Glutamatergic neuron (in vitro differentiated cells): Measurements from ENCODE around the gene ASCC2. TPM values are rescaled to one million over a fixed set of nuclear protein-coding genes. Genes with fewer than 3 reads are reported as not detected.
"Not testable (repeated sequence)": the region's sequence is repeated elsewhere in the genome, so short reads cannot be mapped to it uniquely, and the experiment has no call there.

Source experiments
- DNase-seq: peaks from one replicate; pipeline ENCODE4 v3.0.0; 2022
- H3K27ac Mint-ChIP-seq: one replicate; pipeline ENCODE4 v1.8.0; 2020; ENCODE audit warnings: mild to moderate bottlenecking, mixed read lengths, inconsistent platforms; ENCODE audit not compliant: unreplicated experiment
- H3K27me3 Mint-ChIP-seq: one replicate; pipeline ENCODE4 v1.8.0; 2020; ENCODE audit warnings: mild to moderate bottlenecking, moderate library complexity, mixed read lengths, inconsistent platforms; ENCODE audit not compliant: unreplicated experiment
- H3K36me3 Mint-ChIP-seq: one replicate; pipeline ENCODE4 v1.8.0; 2020; ENCODE audit warnings: mild to moderate bottlenecking, mixed read lengths, inconsistent platforms; ENCODE audit not compliant: unreplicated experiment
- H3K4me1 Mint-ChIP-seq: one replicate; pipeline ENCODE4 v1.8.0; 2020; ENCODE audit warnings: mild to moderate bottlenecking, low read depth, mixed read lengths, inconsistent platforms; ENCODE audit not compliant: unreplicated experiment
- H3K4me3 Mint-ChIP-seq: one replicate; pipeline ENCODE4 v1.8.0; 2020; ENCODE audit warnings: mild to moderate bottlenecking, mixed read lengths, inconsistent platforms; ENCODE audit not compliant: unreplicated experiment
- H3K9me3 Mint-ChIP-seq: one replicate; pipeline ENCODE4 v1.8.0; 2020; ENCODE audit warnings: mild to moderate bottlenecking, moderate library complexity, mixed read lengths, inconsistent platforms; ENCODE audit not compliant: unreplicated experiment
- total RNA-seq: library from RNA; stranded (reverse); fragmentation: NEBNext Ultra II Directional; extraction: Animal tissue kit (Norgen Biotek cat#: 25700); gene quantifications from one replicate; pipeline ENCODE4 v1.2.1, GENCODE V29; 2021; ENCODE audit not compliant: unreplicated experiment
- TF ChIP-seq, protein P1 (sequence below): fragments of 200-600 bp; sonication (generic); IDR thresholded peaks from one replicate; pipeline ENCODE4 v1.5.0; 2021; ENCODE audit not compliant: partially characterized antibody, unreplicated experiment

The ASCC2 gene
- total RNA-seq, 1 donor from 2014 or later, result 67.8 TPM

DNA sequence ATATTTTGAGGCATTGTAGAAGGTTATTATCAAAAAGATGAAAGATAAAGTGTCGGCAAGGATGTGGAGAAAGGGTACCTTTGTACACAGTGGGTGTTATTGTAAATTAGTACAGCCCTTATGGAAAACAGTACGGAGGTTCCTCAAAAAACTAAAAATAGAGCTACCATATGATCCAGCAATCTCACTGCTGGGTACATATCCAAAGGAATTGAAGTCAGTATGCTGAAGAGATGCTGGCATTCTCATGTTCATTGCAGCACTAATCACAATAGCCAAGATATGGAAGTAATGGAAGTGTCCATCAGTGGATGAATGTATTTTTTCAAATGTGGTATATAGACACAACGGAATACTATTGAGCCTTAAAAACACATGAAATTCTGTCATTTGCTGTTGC is 29.8 kb upstream of the ASCC2 start:
- H3K4me1 Mint-ChIP-seq, result peaks cover 4% of the 10 kb centered on the region
- H3K9me3 Mint-ChIP-seq, result no peaks in the 10 kb centered on the region
- no peak overlapping the region for H3K4me3 Mint-ChIP-seq
- peaks cover 2% of the 10 kb centered on the region for H3K27me3 Mint-ChIP-seq
- no peak overlapping the region for H3K27ac Mint-ChIP-seq
- TF ChIP-seq, protein P1, sequence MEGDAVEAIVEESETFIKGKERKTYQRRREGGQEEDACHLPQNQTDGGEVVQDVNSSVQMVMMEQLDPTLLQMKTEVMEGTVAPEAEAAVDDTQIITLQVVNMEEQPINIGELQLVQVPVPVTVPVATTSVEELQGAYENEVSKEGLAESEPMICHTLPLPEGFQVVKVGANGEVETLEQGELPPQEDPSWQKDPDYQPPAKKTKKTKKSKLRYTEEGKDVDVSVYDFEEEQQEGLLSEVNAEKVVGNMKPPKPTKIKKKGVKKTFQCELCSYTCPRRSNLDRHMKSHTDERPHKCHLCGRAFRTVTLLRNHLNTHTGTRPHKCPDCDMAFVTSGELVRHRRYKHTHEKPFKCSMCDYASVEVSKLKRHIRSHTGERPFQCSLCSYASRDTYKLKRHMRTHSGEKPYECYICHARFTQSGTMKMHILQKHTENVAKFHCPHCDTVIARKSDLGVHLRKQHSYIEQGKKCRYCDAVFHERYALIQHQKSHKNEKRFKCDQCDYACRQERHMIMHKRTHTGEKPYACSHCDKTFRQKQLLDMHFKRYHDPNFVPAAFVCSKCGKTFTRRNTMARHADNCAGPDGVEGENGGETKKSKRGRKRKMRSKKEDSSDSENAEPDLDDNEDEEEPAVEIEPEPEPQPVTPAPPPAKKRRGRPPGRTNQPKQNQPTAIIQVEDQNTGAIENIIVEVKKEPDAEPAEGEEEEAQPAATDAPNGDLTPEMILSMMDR, result no peak
- no peak for DNase-seq
- H3K36me3 Mint-ChIP-seq, result no peaks in the 10 kb centered on the region

DNA sequence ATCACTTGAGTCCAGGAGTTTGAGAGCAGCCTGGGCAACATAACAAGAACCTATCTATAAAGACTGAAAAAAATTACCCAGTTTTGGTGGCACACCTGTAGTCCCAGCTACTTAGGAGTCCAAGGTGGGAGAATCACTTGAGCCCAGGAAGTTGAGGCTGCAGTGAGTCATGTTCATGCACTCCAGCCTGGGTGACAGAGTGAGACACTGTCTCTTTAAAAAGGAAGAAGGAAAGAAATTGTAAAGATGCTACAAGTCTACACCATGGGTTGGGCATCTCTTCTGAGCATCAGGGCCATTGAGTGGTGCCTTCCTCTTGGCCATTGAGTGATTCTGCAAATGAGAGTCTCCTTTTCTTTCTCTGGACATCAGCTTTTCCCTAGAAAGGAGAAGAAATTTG is 29.2 kb upstream of the ASCC2 start:
- H3K27ac Mint-ChIP-seq, result no peak overlapping the region
- H3K9me3 Mint-ChIP-seq, result no peaks in the 10 kb centered on the region
- peaks cover 2% of the 10 kb centered on the region for H3K4me1 Mint-ChIP-seq
- TF ChIP-seq, protein P1, result no peak
- DNase-seq, result no peak
- H3K27me3 Mint-ChIP-seq, result no peaks in the 10 kb centered on the region
- no peak overlapping the region for H3K4me3 Mint-ChIP-seq
- no peaks in the 10 kb centered on the region for H3K36me3 Mint-ChIP-seq

DNA sequence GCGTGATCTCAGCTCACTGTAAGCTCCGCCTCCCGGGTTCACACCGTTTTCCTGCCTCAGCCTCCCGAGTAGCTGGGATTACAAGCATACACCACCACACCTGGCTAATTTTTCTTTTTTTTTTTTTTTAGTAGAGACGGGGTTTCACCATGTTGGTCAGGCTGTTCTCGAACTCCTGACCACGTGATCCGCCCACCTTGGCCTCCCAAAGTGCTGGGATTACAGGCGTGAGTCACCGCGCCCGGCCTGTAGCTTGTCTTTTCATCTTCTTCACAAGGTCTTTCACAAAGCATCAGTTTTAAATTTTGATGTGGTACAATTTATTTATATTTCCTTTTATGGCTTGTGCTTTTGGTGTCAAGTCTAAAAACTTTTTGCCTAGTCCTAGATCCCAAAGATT is 27.5 kb upstream of the ASCC2 start:
- not testable (repeated sequence) for H3K27ac Mint-ChIP-seq, H3K27me3 Mint-ChIP-seq, H3K4me1 Mint-ChIP-seq, H3K4me3 Mint-ChIP-seq, H3K9me3 Mint-ChIP-seq, DNase-seq, H3K36me3 Mint-ChIP-seq

DNA sequence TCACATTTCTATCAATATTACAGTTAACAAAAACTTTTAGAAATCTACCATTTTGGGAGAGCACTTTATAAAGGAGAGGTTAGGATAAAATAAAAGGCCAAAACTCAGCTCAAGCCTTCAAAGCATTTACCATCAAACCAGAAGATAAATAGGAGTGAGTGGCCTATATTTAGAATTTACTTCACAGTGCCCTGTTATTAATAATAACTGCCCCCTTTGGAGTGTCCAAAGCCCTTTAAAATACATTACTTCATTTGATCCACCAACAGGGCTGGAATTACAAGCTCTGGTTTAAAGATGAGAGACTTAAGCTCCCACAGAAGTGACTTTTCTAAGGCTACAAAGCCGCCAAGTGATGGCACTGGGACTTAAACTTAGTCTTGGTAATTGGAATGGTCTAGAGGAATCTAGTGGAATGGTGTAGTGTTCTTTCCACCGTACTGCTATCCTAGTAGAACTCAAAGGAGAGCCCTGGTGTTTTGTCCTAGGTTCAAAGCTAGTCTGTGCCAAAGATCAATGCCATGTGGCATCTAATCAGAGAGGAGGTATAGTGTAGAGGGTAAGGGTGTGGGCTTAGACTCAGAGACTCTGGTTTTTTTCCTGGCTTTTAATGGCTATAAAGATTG is 23.7 kb upstream of the ASCC2 start:
- Mint-ChIP-seq H3K36me3 (no peaks in the 10 kb centered on the region), H3K9me3 (no peaks in the 10 kb centered on the region), H3K27ac (no peak overlapping the region), H3K4me1 (no peaks in the 10 kb centered on the region), H3K4me3 (no peak overlapping the region), H3K27me3 (no peaks in the 10 kb centered on the region)
- no peak for DNase-seq
- TF ChIP-seq, protein P1, result no peak

DNA sequence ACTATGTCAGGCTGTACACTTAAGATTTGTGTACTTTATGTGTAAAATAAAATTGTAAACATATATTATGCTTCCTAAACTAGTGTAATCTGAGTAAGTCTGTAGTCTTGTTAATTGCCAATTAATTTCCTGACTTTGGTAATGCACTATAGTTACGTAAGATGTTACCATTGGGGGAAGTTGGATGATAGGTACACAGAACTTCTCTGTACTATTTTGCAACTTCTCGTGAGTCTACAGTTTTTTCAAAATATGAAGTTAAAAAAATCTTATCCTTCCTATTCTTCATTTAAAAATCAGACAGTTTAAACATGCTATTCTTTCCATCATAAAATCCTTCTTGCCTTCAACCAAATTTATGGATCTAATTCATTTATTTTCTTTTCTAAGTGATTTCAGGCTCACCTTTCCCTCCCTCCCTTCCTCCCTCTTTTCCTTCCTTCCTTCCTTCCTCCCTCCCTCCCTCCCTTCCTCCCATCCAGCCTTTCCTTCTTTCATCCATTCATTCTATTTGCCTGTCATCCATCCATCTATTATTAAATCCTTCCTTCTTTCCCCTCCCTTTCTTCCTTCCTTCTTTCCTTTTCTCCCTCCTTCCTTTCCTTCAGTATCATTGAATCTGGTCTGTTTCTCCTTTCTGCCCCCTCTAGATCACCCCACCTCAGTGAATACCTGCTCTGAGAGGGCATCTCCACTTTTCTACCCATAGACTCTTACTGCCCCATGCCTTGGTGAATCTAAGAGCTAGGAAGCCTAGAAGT is 22.1 kb upstream of the ASCC2 start:
- Mint-ChIP-seq H3K36me3 (no peaks in the 10 kb centered on the region), H3K4me3 (no peak overlapping the region), H3K27ac (no peak overlapping the region), H3K4me1 (no peaks in the 10 kb centered on the region), H3K27me3 (no peaks in the 10 kb centered on the region), H3K9me3 (peaks cover 2% of the 10 kb centered on the region)
- no peak for DNase-seq
- TF ChIP-seq, protein P1, result no peak

DNA sequence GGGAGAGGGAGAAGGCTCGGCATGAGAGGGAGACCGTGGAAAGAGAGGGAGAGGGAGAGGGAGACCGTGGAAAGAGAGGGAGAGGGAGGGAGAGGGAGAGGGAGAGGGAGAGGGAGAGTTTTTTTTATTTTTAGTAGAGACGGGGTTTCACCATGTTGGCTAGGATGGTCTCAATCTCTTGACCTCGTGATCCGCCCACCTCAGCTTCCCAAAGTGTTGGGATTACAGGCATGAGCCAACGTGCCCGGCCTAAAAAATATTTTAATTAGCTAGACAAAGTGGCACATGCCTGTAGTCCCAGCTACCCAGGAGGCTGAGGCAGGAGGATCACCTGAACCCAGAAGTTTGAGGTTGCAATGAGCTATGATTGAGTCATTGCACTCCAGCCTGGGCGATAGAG is 21.0 kb upstream of the ASCC2 start:
- not testable (repeated sequence) for H3K4me1 Mint-ChIP-seq, H3K9me3 Mint-ChIP-seq, H3K36me3 Mint-ChIP-seq, H3K27ac Mint-ChIP-seq, DNase-seq, H3K4me3 Mint-ChIP-seq, H3K27me3 Mint-ChIP-seq
